GM06990 (cell line): ENCODE data around the gene RRP15.

ENCODE experiments used
- DNase-seq: peaks from one replicate; pipeline ENCODE4 v3.0.0-alpha.2; 2011; ENCODE audit not compliant: insufficient read length; ENCODE audit errors: extremely low read depth
- H3K27me3 ChIP-seq: replicated peaks from 2 replicates; pipeline ENCODE4 v1.6.0; 2011; ENCODE audit warnings: low read length; ENCODE audit not compliant: control insufficient read depth, insufficient read depth
- H3K36me3 ChIP-seq: 2 replicates; pipeline ENCODE4 v1.5.1; 2011; ENCODE audit warnings: low read length; ENCODE audit not compliant: control insufficient read depth, insufficient read depth
- H3K4me3 ChIP-seq: replicated peaks from 2 replicates; pipeline ENCODE4 v1.5.1; 2011; ENCODE audit warnings: low read depth, mild to moderate bottlenecking, control low read depth, low read length
- TF ChIP-seq, protein P1 (sequence below): IDR thresholded peaks from 2 replicates; pipeline ENCODE4 v1.5.1; 2011; ENCODE audit warnings: low read length, control low read depth, mild to moderate bottlenecking, inconsistent platforms; ENCODE audit not compliant: insufficient read depth, poor library complexity, severe bottlenecking

The RRP15 gene

GRCh38 chr1:218281285-218281684 lies 3.8 kb upstream of the RRP15 start:
- Histone ChIP-seq H3K27me3 (no peaks in the 10 kb centered on the region), H3K36me3 (no peaks in the 10 kb centered on the region), H3K4me3 (no peak overlapping the region)
- TF ChIP-seq, protein P1, sequence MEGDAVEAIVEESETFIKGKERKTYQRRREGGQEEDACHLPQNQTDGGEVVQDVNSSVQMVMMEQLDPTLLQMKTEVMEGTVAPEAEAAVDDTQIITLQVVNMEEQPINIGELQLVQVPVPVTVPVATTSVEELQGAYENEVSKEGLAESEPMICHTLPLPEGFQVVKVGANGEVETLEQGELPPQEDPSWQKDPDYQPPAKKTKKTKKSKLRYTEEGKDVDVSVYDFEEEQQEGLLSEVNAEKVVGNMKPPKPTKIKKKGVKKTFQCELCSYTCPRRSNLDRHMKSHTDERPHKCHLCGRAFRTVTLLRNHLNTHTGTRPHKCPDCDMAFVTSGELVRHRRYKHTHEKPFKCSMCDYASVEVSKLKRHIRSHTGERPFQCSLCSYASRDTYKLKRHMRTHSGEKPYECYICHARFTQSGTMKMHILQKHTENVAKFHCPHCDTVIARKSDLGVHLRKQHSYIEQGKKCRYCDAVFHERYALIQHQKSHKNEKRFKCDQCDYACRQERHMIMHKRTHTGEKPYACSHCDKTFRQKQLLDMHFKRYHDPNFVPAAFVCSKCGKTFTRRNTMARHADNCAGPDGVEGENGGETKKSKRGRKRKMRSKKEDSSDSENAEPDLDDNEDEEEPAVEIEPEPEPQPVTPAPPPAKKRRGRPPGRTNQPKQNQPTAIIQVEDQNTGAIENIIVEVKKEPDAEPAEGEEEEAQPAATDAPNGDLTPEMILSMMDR: peak; percentile 11
- DNase-seq: peak; percentile 7

- H3K27me3 ChIP-seq: no peaks in the 10 kb centered on the region
- no peak for DNase-seq
- H3K4me3 ChIP-seq: peak overlapping the region; percentile 96
- no peaks in the 10 kb centered on the region for H3K36me3 ChIP-seq
- TF ChIP-seq, protein P1: no peak
Observed at GRCh38 chr1:218284377-218284916, 646 bp upstream of the RRP15 start.

DNA sequence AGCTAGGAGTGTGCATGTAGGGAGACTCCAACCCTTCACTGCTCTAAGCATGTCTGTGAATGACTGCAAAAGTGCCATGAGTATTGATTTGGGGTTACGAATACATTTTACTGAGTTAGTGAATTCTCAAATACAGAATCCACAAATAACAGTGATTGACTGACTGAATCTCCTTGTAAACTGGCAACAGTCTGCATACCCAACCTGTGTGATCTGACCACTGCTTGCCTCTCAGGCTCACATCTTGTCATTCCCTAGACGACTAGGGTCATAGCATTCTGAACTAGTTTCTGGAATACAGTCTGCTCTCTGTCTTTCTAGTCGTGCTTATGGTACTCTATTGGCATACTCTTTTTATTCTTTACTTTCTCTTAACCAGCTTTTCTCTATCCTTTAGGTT lies 7.4 kb downstream of the RRP15 start:
- no peak for DNase-seq
- H3K36me3 ChIP-seq: no peaks in the 10 kb centered on the region
- TF ChIP-seq, protein P1: no peak
- H3K27me3 ChIP-seq: no peaks in the 10 kb centered on the region
- H3K4me3 ChIP-seq: no peak overlapping the region

GRCh38 chr1:218294546-218294945 lies 9.5 kb downstream of the RRP15 start:
- TF ChIP-seq, protein P1: no peak
- no peaks in the 10 kb centered on the region for H3K27me3 ChIP-seq
- no peaks in the 10 kb centered on the region for H3K36me3 ChIP-seq
- no peak for DNase-seq
- H3K4me3 ChIP-seq: no peak overlapping the region

- no peak for DNase-seq
- Histone ChIP-seq H3K4me3 (no peak overlapping the region), H3K36me3 (no peaks in the 10 kb centered on the region), H3K27me3 (no peaks in the 10 kb centered on the region)
- TF ChIP-seq, protein P1: no peak
Observed at GRCh38 chr1:218296162-218296561, 11.1 kb downstream of the RRP15 start.

DNA sequence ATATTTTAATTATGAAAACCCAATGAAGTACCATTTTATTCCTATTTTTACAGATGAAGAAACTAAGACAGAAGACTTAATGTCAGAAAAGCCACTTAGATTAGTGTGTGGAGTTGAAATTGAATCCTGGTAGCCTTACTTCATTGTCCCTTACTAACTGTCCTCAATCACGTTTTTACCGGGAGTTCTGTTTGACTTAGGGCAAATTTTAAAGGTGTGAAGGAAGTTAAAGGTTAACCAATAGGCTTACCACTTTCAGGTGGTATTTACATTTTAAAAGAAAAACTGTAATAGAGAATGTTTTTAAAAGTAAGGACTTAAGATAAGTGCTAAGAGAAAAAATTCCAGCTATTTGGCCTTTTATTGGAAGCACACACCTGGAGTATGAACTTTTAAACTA lies 12.4 kb downstream of the RRP15 start:
- Histone ChIP-seq H3K36me3 (no peaks in the 10 kb centered on the region), H3K4me3 (no peak overlapping the region), H3K27me3 (no peaks in the 10 kb centered on the region)
- DNase-seq: no peak
- TF ChIP-seq, protein P1: no peak
